K562 (cell line): ENCODE measurements around the gene ZNF467. TPM values are rescaled to one million over a fixed set of nuclear protein-coding genes. Genes with fewer than 3 reads are reported as not detected.
A peak's percentile ranks its signal among the peaks of the same experiment; 100 is the strongest.

Source experiments
- CBX2 ChIP-seq: fragments of 200-600 bp; sonication (generic); IDR thresholded peaks from one replicate; pipeline ENCODE4 v1.6.1; 2012; ENCODE audit warnings: mild to moderate bottlenecking, low read length, inconsistent platforms; ENCODE audit not compliant: insufficient read depth, poor library complexity, severe bottlenecking
- EHMT2 ChIP-seq: fragments of 450-650 bp; IDR thresholded peaks from 2 replicates; pipeline ENCODE4 v1.6.1; 2018; ENCODE audit warnings: antibody characterized with exemption
- ELK3 ChIP-seq: fragments of 450-650 bp; formaldehyde crosslinking; IDR thresholded peaks from 2 replicates; pipeline ENCODE4 v1.4.0; 2020; ENCODE audit warnings: mild to moderate bottlenecking
- GABPB2 ChIP-seq: fragments of 250-450 bp; sonication (Bioruptor Pico); conservative IDR thresholded peaks from 2 replicates; pipeline ENCODE4 v1.5.1; 2021; ENCODE audit warnings: mild to moderate bottlenecking
- GATAD2A ChIP-seq: fragments of 450-650 bp; IDR thresholded peaks from 2 replicates; pipeline ENCODE4 v1.6.1; 2017
- HDAC1 ChIP-seq, 2 experiments: fragments of 450-650 bp; IDR thresholded peaks; 2 replicates each; pipeline ENCODE4 v1.6.1; 2016 to 2017; ENCODE audit warnings: inconsistent platforms in 1 of 2, mild to moderate bottlenecking in 1 of 2, moderate library complexity in 1 of 2
- JUND ChIP-seq, 2 experiments: IDR thresholded peaks; 2 replicates in 1 of 2; 3 replicates in 1 of 2; pipeline ENCODE4 v1.6.1; 2011; ENCODE audit warnings: borderline replicate concordance in 2 of 2, low read depth in 2 of 2, low read length in 2 of 2, improper control_type of control experiment in 1 of 2, missing biosample characterization in 1 of 2, missing genetic modification characterization in 1 of 2, missing genetic modification reagents in 1 of 2
- LEF1 ChIP-seq: fragments of 450-650 bp; IDR thresholded peaks from 2 replicates; pipeline ENCODE4 v1.6.1; 2016; ENCODE audit warnings: mild to moderate bottlenecking
- MEF2D ChIP-seq: conservative IDR thresholded peaks from 2 replicates; pipeline ENCODE4 v1.6.1; 2016; ENCODE audit warnings: low read depth, missing genetic modification characterization, missing compliant biosample characterization
- MTA1 ChIP-seq: fragments of 450-650 bp; IDR thresholded peaks from 2 replicates; pipeline ENCODE4 v1.6.1; 2017; ENCODE audit warnings: borderline replicate concordance
- MTA3 ChIP-seq: fragments of 450-650 bp; formaldehyde crosslinking; IDR thresholded peaks from 2 replicates; pipeline ENCODE4 v1.6.1; 2017; ENCODE audit warnings: mild to moderate bottlenecking, borderline replicate concordance
- OTX1 ChIP-seq: fragments of 450-650 bp; formaldehyde crosslinking; IDR thresholded peaks from 2 replicates; pipeline ENCODE4 v1.4.0; 2022; ENCODE audit warnings: mild to moderate bottlenecking
- PHB2 ChIP-seq: fragments of 450-650 bp; IDR thresholded peaks from 2 replicates; pipeline ENCODE4 v1.6.1; 2017; ENCODE audit warnings: low read depth
- POLR3A ChIP-seq: IDR thresholded peaks from 2 replicates; pipeline ENCODE4 v1.6.1; 2011; ENCODE audit warnings: borderline replicate concordance, mild to moderate bottlenecking, moderate library complexity; ENCODE audit not compliant: insufficient read length, insufficient read depth; ENCODE audit errors: extremely low read depth
- RUNX1 ChIP-seq: sonication (generic); IDR thresholded peaks from 2 replicates; pipeline ENCODE4 v1.6.1; 2016; ENCODE audit warnings: antibody characterized with exemption, low read depth
- TEAD1 ChIP-seq, 2 experiments: fragments of 450-650 bp in 1 of 2; sonication (generic) in 1 of 2; formaldehyde crosslinking; IDR thresholded peaks; 2 replicates each; pipeline versions ENCODE4 v1.4.0 to v1.8.0; 2020 to 2022; ENCODE audit warnings: mild to moderate bottlenecking in 2 of 2, missing genetic modification reagents in 1 of 2
- TEAD4 ChIP-seq, 2 experiments: sonication (generic) in 1 of 2; formaldehyde crosslinking in 1 of 2; IDR thresholded peaks; 2 replicates each; pipeline versions ENCODE4 v1.6.1 to v1.8.0; 2012 to 2022; ENCODE audit warnings: borderline replicate concordance in 1 of 2, inconsistent platforms in 1 of 2, low read length in 1 of 2, mild to moderate bottlenecking in 1 of 2, missing genetic modification reagents in 1 of 2
- USF1 ChIP-seq: sonication (generic); formaldehyde crosslinking; IDR thresholded peaks from 2 replicates; pipeline ENCODE4 v1.9.0; 2022; ENCODE audit warnings: mild to moderate bottlenecking, missing genetic modification reagents
- ZKSCAN1 ChIP-seq: fragments of 150-350 bp; IDR thresholded peaks from 2 replicates; pipeline ENCODE4 v1.6.1; 2016; ENCODE audit warnings: low read depth, low read length
- ZNF217 ChIP-seq: sonication (generic); formaldehyde crosslinking; IDR thresholded peaks from 2 replicates; pipeline ENCODE4 v1.8.0; 2022; ENCODE audit warnings: mild to moderate bottlenecking, missing genetic modification reagents
- ZNF436 ChIP-seq: fragments of 250-450, 450-650 bp; sonication (Bioruptor Pico); formaldehyde crosslinking; IDR thresholded peaks from 2 replicates; pipeline ENCODE4 v1.7.0; 2020; ENCODE audit warnings: mild to moderate bottlenecking
- ZNF699 ChIP-seq: fragments of 250-450 bp; sonication (Bioruptor Pico); IDR thresholded peaks from 2 replicates; pipeline ENCODE4 v1.8.0; 2021; ENCODE audit warnings: mild to moderate bottlenecking, moderate library complexity; ENCODE audit not compliant: insufficient replicate concordance
- ZNF764 ChIP-seq: fragments of 250-450 bp; sonication (Bioruptor Pico); IDR thresholded peaks from 2 replicates; pipeline ENCODE4 v1.4.0; 2020; ENCODE audit warnings: low read depth, mild to moderate bottlenecking, moderate library complexity
- ZNF79 ChIP-seq: fragments of 250-450 bp; sonication (Bioruptor Pico); IDR thresholded peaks from 2 replicates; pipeline ENCODE4 v1.4.0; 2020; ENCODE audit warnings: low read depth, mild to moderate bottlenecking, moderate library complexity
- polyA plus RNA-seq, 8 experiments: library from polyadenylated mRNA; depleted of rRNA in 4 of 8; stranded (reverse) in 5 of 8; unstranded in 3 of 8; fragments of >200 nt; fragmentation: Nextera tagmentation in 2 of 8; fragmentation: Illumina TruSeq in 1 of 8; extraction: Ambion mirVana in 2 of 8; extraction: Trizol in 1 of 8; gene quantifications; 2 replicates each; pipeline versions ENCODE4 v1.2.1 to v1.2.3, GENCODE V29; 2011 to 2014; ENCODE audit warnings: inconsistent platforms in 1 of 8, missing spikeins in 1 of 8
- total RNA-seq, 7 experiments: library from RNA; depleted of rRNA in 6 of 7; stranded (reverse); fragments of >200 nt in 6 of 7; fragmentation: Illumina TruSeq in 2 of 7; extraction: Trizol in 2 of 7; gene quantifications; 2 replicates each; pipeline versions ENCODE4 v1.2.1 to v1.2.3, GENCODE V29; 2011 to 2021; ENCODE audit warnings: low replicate concordance in 1 of 7
- TF ChIP-seq, protein P1 (sequence below): fragments of 250-450 bp; sonication (Bioruptor Pico); IDR thresholded peaks from 2 replicates; pipeline ENCODE4 v1.4.0; 2020; ENCODE audit warnings: mild to moderate bottlenecking

The ZNF467 gene
- total and polyA plus RNA-seq, 9 of the 15 experiments (the other 6 are each of a cell fraction or from before 2014, with no cell fraction given), result 0.32 to 14.2 (median 1.7) TPM

DNA sequence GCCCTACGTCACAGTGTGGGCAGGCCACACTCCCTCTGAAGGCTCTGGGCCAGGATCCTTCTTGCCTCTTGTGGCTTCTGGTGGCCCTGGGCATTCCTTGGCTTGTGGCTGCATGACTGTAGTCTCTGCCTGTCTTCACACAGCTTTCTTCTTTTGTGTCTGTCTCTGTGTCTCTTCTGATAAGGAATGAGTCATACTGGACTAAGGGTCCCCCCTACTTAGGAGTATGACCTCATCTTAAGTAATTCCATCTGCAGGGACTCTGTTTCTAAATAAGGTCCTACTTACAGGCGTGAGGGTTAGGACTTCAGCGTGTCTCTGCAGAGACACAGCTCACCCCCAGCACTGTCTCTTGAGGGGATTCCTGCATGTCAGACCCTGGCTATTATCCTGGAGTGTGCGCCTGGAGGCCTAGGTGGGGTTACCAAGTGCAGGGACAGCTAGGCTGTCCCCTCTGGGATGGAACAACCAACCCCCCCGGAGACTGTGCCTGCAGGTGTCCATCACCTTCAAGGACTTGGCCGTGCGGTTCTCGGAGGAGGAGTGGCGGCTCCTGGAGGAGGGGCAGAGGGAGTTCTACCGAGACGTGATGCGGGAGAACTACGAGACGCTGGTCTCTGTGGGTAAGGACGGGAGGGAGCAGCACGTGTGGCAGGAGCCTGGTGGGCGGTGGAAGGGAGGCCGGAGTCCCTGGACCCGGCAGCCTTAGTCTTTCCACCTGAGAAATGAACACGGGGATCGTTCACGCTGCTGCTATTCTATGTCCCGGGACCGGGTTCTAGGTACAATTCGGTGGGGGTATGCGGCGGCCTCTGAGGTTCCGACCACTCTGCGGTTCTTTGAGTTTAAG lies 54.1 kb downstream of the ZNF467 start (continued):
- TF ChIP-seq USF1 (CRISPR knock-in tag) (peak; percentile 64), ZNF217 (CRISPR knock-in tag) (no peak), RUNX1 (0 out of 2 replicates have a peak, but pooled peaks have one; percentile 46), ZKSCAN1 (peak; percentile 53; the same call in 1 of the 2 replicates), PHB2 (no peak), MTA3 (peak; percentile 98), TEAD4 (IDR thresholded peaks at IDR 0.05; ENCODE audit: low read length) (peak; percentile 91), TEAD4 (CRISPR knock-in tag; IDR thresholded peaks at IDR 0.05; ENCODE audit: borderline replicate concordance) (no peak), ZNF436 (no peak), HDAC1 (IDR thresholded peaks at IDR 0.05) (peak in 1 of 2 experiments; percentile 93; a peak in 3 of 4 replicates), GABPB2 (no peak), ZNF764 (CRISPR knock-in tag) (0 out of 2 replicates have a peak, but pooled peaks have one; percentile 44), OTX1 (CRISPR knock-in tag) (no peak), MEF2D (peak; percentile 55; the same call in 1 of the 2 replicates), ELK3 (CRISPR knock-in tag) (no peak), MTA1 (peak; percentile 93), GATAD2A (peak; percentile 94; the same call in 1 of the 2 replicates), ZNF699 (CRISPR knock-in tag) (no peak), TEAD1 (CRISPR knock-in tag; IDR thresholded peaks at IDR 0.05) (peak in 1 of 2 experiments; percentile 97; a peak in 2 of 4 replicates), JUND (IDR thresholded peaks at IDR 0.05; ENCODE audit: borderline replicate concordance, low read depth, low read length) (peak; percentile 100), JUND (tag; IDR thresholded peaks at IDR 0.05; ENCODE audit: borderline replicate concordance, low read depth, low read length) (peak; percentile 100), POLR3A (no peak), EHMT2 (peak; percentile 90), CBX2 (no peak), ZNF79 (CRISPR knock-in tag) (no peak), LEF1 (peak; percentile 86)
- TF ChIP-seq, protein P1, sequence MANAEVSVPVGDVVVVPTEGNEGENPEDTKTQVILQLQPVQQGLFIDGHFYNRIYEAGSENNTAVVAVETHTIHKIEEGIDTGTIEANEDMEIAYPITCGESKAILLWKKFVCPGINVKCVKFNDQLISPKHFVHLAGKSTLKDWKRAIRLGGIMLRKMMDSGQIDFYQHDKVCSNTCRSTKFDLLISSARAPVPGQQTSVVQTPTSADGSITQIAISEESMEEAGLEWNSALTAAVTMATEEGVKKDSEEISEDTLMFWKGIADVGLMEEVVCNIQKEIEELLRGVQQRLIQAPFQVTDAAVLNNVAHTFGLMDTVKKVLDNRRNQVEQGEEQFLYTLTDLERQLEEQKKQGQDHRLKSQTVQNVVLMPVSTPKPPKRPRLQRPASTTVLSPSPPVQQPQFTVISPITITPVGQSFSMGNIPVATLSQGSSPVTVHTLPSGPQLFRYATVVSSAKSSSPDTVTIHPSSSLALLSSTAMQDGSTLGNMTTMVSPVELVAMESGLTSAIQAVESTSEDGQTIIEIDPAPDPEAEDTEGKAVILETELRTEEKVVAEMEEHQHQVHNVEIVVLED (CRISPR knock-in tag), result no peak
